ENCODE results near the gene PPP2R5E. TPM values are rescaled to one million over a fixed set of nuclear protein-coding genes. Genes with fewer than 3 reads are reported as not detected.
A peak's percentile ranks its signal among the peaks of the same experiment; 100 is the strongest.
"Not testable (repeated sequence)": the region's sequence is repeated elsewhere in the genome, so short reads cannot be mapped to it uniquely, and the experiment has no call there.

The PPP2R5E gene
- total RNA-seq, 1 donor from 2014 or later = 67.7 TPM

DNA sequence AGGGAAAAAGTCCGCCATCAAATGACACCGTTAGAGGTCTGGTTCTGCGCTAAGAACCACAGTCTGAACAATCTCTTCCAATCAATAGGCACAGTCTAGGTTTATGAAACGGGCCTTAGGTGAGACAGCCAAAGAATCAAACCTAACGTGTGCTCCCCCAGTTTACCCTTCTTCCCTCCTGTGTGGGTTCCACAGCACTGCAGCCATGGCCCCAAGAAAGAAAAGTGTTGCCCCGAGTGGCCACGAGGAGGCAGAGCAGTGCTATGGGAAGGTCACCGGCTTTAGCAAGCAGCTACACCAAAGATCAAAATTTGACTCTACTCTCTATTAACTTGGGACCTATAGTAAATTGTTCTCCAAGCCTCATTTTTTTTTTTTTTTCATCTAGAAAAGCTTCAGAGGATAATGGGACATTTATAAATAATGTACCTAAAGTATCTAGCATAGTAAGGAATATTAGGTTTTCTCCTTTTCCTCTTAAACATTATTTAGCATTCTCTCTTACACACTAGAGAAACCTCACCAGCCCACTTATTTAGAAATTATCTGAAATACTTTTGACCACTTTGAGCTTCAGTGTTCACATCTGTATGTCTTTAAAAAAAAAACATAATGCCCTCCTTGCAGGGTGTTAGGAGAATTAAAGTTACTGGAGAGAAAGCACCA, 154.3 kb downstream of the PPP2R5E start:
- TF ChIP-seq, protein P1, sequence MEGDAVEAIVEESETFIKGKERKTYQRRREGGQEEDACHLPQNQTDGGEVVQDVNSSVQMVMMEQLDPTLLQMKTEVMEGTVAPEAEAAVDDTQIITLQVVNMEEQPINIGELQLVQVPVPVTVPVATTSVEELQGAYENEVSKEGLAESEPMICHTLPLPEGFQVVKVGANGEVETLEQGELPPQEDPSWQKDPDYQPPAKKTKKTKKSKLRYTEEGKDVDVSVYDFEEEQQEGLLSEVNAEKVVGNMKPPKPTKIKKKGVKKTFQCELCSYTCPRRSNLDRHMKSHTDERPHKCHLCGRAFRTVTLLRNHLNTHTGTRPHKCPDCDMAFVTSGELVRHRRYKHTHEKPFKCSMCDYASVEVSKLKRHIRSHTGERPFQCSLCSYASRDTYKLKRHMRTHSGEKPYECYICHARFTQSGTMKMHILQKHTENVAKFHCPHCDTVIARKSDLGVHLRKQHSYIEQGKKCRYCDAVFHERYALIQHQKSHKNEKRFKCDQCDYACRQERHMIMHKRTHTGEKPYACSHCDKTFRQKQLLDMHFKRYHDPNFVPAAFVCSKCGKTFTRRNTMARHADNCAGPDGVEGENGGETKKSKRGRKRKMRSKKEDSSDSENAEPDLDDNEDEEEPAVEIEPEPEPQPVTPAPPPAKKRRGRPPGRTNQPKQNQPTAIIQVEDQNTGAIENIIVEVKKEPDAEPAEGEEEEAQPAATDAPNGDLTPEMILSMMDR (IDR thresholded peaks at IDR 0.05; ENCODE audit: partially characterized antibody, unreplicated experiment) = peak; percentile 75
- H3K4me3 Mint-ChIP-seq (ENCODE audit: unreplicated experiment) = no peak overlapping the region
- DNase-seq = peak; percentile 77
- peaks cover 2% of the 10 kb centered on the region for H3K9me3 Mint-ChIP-seq (ENCODE audit: unreplicated experiment)
- H3K27me3 Mint-ChIP-seq (ENCODE audit: unreplicated experiment) = peaks cover 1% of the 10 kb centered on the region
- no peaks in the 10 kb centered on the region for H3K36me3 Mint-ChIP-seq (ENCODE audit: unreplicated experiment)
- peaks cover 2% of the 10 kb centered on the region for H3K4me1 Mint-ChIP-seq (ENCODE audit: low read depth, unreplicated experiment)
- peak overlapping the region; percentile 62 for H3K27ac Mint-ChIP-seq (ENCODE audit: unreplicated experiment)

DNA sequence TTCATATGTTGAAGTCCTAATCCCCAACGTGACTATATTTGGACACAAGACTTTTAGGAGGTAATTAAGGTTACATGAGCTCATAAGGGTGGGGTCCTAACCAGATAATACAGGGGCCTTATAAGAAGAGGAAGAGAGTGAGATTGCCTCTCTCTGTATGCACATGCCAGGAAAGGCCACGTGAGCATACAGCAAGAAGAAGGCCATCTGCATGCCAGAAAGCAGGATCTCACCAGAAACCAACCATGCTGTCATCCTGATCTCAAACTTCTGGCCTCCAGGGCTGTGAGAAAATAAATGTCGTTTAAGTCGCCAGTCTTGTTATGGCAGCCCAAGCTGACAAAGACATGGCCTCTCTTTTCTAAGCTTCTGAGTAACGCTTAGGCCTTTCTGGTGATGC, 155.5 kb downstream of the PPP2R5E start:
- peaks cover 2% of the 10 kb centered on the region for H3K9me3 Mint-ChIP-seq (ENCODE audit: unreplicated experiment)
- H3K27me3 Mint-ChIP-seq (ENCODE audit: unreplicated experiment) = peaks cover 1% of the 10 kb centered on the region
- no peak for DNase-seq
- TF ChIP-seq, protein P1 (IDR thresholded peaks at IDR 0.05; ENCODE audit: partially characterized antibody, unreplicated experiment) = no peak
- H3K36me3 Mint-ChIP-seq (ENCODE audit: unreplicated experiment) = no peaks in the 10 kb centered on the region
- H3K27ac Mint-ChIP-seq (ENCODE audit: unreplicated experiment) = no peak overlapping the region
- no peak overlapping the region for H3K4me3 Mint-ChIP-seq (ENCODE audit: unreplicated experiment)
- H3K4me1 Mint-ChIP-seq (ENCODE audit: low read depth, unreplicated experiment) = peaks cover 2% of the 10 kb centered on the region

DNA sequence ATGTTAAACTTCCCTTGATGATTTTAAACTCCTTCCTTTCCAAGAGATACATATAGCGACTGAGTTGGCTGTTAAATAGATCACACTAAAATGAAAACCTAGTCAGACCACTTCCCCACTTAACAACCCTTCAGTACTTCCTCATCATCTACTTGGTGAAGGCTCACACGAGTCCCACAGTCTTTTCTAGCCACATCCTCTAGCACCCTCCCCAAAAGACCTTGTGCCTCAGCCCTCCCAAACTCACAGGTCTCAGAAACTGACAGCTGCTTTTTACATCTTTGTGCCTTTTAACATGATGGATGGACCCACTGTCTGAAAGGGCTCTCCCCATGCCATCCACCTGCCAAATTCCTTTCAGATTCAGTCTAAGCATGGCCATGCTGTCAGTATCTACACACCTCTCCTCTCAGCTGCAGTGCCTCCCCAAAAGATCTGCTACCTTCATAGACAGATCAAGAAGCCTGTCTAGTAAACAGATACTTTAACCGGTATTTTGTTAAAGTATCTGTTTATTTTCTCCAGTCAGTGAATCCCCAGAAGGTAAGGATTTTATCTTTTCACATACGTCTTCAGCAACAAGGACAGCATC, 159.3 kb downstream of the PPP2R5E start:
- H3K27ac Mint-ChIP-seq (ENCODE audit: unreplicated experiment) = peak overlapping the region; percentile 52
- DNase-seq = no peak
- TF ChIP-seq, protein P1 (IDR thresholded peaks at IDR 0.05; ENCODE audit: partially characterized antibody, unreplicated experiment) = no peak
- peaks cover 2% of the 10 kb centered on the region for H3K4me1 Mint-ChIP-seq (ENCODE audit: low read depth, unreplicated experiment)
- peaks cover 2% of the 10 kb centered on the region for H3K9me3 Mint-ChIP-seq (ENCODE audit: unreplicated experiment)
- H3K4me3 Mint-ChIP-seq (ENCODE audit: unreplicated experiment) = no peak overlapping the region
- H3K27me3 Mint-ChIP-seq (ENCODE audit: unreplicated experiment) = peaks cover 1% of the 10 kb centered on the region
- no peaks in the 10 kb centered on the region for H3K36me3 Mint-ChIP-seq (ENCODE audit: unreplicated experiment)

DNA sequence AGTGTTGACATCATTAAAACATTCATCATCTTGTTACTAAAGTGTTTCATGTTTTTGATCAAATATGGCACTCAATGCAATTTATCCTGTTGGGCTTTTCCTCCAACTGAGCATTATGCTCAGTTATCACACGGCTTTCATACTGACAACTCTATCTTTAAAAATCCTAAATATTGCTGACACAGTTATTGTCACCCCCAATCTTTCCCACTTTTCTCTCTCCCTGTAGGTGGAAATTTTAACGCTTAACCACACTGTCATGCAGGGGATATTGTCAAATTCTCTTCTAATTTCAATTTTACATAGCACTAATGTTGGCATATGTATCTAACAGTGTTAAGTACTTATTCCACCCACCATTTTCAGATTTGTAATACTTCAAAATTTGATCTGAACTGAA, 164.7 kb downstream of the PPP2R5E start:
- Mint-ChIP-seq H3K27ac (ENCODE audit: unreplicated experiment) (no peak overlapping the region), H3K4me1 (ENCODE audit: low read depth, unreplicated experiment) (no peaks in the 10 kb centered on the region), H3K9me3 (ENCODE audit: unreplicated experiment) (peaks cover 2% of the 10 kb centered on the region), H3K36me3 (ENCODE audit: unreplicated experiment) (no peaks in the 10 kb centered on the region), H3K27me3 (ENCODE audit: unreplicated experiment) (no peaks in the 10 kb centered on the region), H3K4me3 (ENCODE audit: unreplicated experiment) (no peak overlapping the region)
- TF ChIP-seq, protein P1 (IDR thresholded peaks at IDR 0.05; ENCODE audit: partially characterized antibody, unreplicated experiment) = no peak
- DNase-seq = no peak

DNA sequence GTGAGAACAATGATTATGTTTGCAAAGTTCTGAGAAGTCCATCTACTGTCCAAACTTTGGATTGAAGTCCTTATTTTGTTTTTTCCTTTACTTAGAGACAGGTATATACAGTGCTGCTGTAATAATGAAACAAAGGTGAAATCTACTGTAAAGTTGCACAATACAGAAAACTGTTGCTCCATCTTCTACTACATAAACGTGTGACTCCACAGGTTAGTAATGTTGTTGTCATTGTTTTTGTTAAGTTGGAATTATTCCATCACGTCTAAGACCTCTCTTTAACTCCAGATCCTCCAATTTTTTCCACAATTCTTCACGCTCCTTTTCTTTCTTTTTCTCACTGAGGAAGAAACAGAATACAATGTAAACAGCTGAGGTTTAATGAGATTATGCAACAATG, 167.4 kb downstream of the PPP2R5E start:
- H3K27ac Mint-ChIP-seq (ENCODE audit: unreplicated experiment) = no peak overlapping the region
- H3K27me3 Mint-ChIP-seq (ENCODE audit: unreplicated experiment) = peaks cover 1% of the 10 kb centered on the region
- no peaks in the 10 kb centered on the region for H3K36me3 Mint-ChIP-seq (ENCODE audit: unreplicated experiment)
- TF ChIP-seq, protein P1 (IDR thresholded peaks at IDR 0.05; ENCODE audit: partially characterized antibody, unreplicated experiment) = no peak
- DNase-seq = no peak
- H3K4me3 Mint-ChIP-seq (ENCODE audit: unreplicated experiment) = no peak overlapping the region
- H3K9me3 Mint-ChIP-seq (ENCODE audit: unreplicated experiment) = peaks cover 4% of the 10 kb centered on the region
- H3K4me1 Mint-ChIP-seq (ENCODE audit: low read depth, unreplicated experiment) = no peaks in the 10 kb centered on the region

DNA sequence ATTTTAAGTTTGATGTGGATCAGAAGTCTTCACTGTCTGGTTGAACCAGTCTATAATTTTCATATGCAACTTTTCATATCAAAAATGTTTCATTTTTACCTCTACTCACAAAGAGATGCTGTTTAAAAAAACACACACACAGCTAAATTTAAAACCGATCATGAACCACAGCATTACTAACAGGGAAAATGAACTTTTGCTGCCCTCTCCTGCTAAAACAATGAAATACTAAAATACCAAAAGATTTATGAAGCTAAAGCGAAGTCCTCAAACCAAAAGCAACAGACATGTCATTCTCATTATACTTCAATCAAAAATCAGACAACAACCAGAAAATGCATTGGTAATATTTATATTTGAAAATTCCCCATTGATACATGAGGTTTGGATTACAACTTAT, 171.6 kb downstream of the PPP2R5E start:
- H3K4me3 Mint-ChIP-seq (ENCODE audit: unreplicated experiment); H3K36me3 Mint-ChIP-seq (ENCODE audit: unreplicated experiment); H3K9me3 Mint-ChIP-seq (ENCODE audit: unreplicated experiment); H3K4me1 Mint-ChIP-seq (ENCODE audit: low read depth, unreplicated experiment); H3K27me3 Mint-ChIP-seq (ENCODE audit: unreplicated experiment); DNase-seq: not testable (repeated sequence)
- H3K27ac Mint-ChIP-seq (ENCODE audit: unreplicated experiment) = peak overlapping the region; percentile 3

All from glutamatergic neuron (in vitro differentiated cells).